Choroid plexus epithelial cell (primary cell): ENCODE data around the gene LUZP1.

Experiments
- DNase-seq: peaks from one replicate; pipeline ENCODE4 v3.0.0-alpha.2; 2010; ENCODE audit warnings: low read depth
- H3K4me3 ChIP-seq: 2 replicates; pipeline ENCODE4 v1.5.1; 2011; ENCODE audit warnings: low read depth, mild to moderate bottlenecking, control low read depth, low read length, moderate library complexity
- TF ChIP-seq, protein P1 (sequence below): conservative IDR thresholded peaks from 2 replicates; pipeline ENCODE4 v1.5.1; 2011; ENCODE audit warnings: low read depth, mild to moderate bottlenecking, control low read depth, inconsistent platforms, low read length, moderate library complexity

The LUZP1 gene

DNA sequence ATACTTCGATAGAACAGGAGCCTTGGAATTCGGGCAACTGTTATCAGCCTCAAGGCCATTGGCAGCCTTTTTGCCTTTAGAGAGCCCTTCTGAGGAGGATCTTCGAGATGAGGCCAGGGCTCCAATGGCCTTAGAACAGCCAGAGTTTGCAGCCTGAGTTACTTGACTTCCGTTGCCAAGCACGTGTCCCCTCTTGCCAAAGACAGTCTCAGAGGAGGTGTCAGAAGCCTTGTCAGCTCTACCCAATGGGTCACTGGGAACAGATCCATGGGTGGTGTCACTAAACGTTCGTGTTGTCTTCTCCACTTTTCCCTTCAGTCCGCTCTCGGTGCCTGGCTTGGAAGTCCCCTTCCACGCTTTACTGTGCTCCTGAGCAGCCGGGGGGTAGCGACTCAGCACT, 76.2 kb downstream of the LUZP1 start:
- no peak for DNase-seq
- TF ChIP-seq, protein P1, sequence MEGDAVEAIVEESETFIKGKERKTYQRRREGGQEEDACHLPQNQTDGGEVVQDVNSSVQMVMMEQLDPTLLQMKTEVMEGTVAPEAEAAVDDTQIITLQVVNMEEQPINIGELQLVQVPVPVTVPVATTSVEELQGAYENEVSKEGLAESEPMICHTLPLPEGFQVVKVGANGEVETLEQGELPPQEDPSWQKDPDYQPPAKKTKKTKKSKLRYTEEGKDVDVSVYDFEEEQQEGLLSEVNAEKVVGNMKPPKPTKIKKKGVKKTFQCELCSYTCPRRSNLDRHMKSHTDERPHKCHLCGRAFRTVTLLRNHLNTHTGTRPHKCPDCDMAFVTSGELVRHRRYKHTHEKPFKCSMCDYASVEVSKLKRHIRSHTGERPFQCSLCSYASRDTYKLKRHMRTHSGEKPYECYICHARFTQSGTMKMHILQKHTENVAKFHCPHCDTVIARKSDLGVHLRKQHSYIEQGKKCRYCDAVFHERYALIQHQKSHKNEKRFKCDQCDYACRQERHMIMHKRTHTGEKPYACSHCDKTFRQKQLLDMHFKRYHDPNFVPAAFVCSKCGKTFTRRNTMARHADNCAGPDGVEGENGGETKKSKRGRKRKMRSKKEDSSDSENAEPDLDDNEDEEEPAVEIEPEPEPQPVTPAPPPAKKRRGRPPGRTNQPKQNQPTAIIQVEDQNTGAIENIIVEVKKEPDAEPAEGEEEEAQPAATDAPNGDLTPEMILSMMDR = no peak

DNA sequence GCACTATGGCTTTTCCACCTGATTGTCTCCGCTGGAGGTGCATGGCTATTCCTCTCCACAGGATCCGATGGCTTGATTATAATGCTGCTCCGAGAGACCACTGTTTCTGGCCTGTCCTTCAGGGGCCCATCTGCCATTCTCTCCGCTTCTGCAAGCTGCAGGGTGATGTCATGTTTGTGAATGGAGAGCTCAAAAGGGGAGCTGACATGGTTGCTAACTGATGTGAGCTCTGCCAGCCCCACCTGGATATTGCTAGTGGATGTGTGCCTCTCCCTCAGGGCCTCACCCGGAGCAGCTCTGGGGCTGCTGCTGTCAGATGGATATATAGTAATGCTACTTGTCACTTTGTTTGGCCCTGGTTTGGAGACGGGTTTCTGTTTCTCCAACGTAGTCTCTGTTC, 77.1 kb downstream of the LUZP1 start:
- no peak overlapping the region for H3K4me3 ChIP-seq
- DNase-seq = no peak
- TF ChIP-seq, protein P1 = no peak

More for the DNA sequence above, 76.2 kb downstream of the LUZP1 start:
- no peak overlapping the region for H3K4me3 ChIP-seq

DNA sequence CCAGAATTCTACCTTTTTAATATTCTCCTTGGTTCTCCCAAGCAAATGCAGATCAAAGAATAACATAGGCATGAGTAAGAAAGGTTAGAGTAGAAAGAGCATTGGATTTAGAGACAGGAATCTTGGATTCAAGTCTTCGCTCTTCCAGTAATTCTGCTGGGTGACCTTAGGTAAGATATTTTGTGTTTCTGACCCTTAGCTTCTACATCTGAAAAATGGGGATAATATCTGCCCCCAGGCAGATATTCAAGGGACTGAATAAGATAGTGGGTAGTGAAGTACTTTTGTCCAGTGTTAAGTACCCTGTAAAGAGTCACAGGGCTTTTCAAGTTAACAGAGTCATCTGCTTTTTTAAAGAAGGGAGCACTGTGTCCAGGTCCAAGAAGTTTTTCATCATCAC, 78.6 kb downstream of the LUZP1 start:
- no peak overlapping the region for H3K4me3 ChIP-seq
- TF ChIP-seq, protein P1 = no peak
- no peak for DNase-seq

DNA sequence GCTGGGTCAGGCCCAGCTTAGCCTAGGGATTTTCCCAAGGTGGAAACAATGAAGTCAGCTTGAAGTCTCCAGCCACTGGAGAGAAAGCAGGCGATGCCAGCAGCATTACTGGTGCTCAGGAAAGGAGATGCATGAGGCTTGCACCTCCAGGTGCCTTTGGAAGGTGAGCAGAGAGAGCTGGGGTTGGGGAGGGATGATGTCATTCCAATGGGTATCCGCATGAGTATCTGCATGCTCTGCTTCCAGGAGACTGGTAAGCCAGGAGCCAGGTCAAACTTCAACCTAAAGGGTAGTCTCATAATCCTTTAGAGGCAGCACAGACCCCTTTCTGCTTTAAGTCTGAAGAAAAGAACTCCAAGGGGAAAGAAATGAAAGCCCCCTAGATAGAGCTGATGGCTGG, 80.6 kb downstream of the LUZP1 start:
- no peak overlapping the region for H3K4me3 ChIP-seq
- no peak for DNase-seq
- TF ChIP-seq, protein P1 = no peak

DNA sequence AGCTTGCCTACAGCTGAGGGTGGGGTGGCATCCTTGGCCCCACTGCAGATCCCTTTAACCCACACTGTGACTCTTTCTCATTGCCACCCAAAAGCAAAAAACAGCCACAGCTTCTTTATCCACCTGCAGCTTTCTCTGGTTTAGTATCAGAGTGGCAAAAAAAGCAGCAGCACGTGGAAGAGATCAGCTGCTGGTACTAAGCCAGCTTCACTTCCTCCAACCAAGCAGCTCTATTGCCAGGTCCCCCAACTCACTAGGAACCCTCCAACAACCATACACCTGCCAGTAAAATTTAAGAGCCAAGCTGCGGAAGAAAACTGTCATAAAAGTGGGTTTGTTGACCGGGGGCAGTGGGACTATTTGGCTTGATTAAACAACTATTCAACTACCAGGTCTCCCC, 83.0 kb downstream of the LUZP1 start:
- H3K4me3 ChIP-seq = no peak overlapping the region
- no peak for DNase-seq
- TF ChIP-seq, protein P1 = no peak

DNA sequence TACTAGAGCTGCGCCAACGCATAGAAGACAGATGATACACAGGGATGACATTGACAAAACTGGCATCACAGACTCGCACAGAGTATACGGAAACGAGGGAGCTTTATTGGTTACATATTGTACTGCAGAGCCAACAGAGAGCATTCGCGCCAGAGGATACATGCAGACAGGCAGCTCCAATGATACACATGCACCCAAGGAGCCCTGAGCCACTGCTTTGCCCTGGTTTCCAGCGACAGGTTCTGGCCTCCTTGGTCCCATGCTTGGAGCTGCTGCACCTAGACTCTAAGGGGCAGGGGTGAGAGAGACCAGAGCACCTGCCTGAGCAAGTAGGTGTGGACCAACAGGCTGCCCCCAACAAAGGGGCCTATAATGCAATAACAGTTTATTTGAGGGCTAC, 83.8 kb downstream of the LUZP1 start:
- H3K4me3 ChIP-seq = no peak overlapping the region
- DNase-seq = no peak
- TF ChIP-seq, protein P1 = no peak

DNA sequence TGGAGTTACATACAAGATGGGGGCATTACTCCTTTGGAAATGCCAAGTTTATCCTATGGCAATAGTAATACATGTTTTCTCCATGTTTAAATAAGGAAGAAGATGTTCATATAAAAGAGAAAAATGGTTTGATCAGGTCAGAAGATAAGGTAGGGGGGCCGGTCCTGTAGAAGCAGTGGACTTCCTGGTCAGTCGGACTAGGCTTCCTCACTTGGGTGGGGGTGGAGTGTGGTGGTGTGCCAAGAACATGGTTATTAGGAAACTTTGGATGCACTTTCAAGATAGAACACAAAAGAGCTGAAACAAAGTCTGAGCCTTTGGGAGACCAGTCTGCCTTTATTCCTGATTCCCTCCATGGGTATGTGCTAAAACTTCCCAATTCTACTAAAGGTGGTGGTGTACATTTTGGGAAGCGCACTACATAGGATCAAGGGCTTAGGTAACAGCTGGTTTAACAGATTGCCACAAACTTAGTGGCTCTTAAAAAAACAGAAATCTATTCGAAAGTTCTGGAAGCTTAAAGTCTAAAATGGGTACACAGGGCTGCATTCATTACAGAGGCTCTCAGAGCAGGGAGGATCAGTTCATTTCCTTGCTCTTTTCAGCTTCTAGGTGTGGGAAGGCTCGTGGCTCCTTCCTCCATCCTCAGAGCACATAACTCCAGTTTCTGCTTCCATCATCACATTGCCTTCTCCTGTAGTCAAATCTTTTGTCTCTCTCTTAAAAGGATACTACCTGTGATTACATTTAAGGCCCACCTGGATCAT, 84.8 kb downstream of the LUZP1 start:
- TF ChIP-seq, protein P1 = no peak
- no peak overlapping the region for H3K4me3 ChIP-seq
- DNase-seq = peak; percentile 58
